ENCODE results near the gene PBX3.

DNA sequence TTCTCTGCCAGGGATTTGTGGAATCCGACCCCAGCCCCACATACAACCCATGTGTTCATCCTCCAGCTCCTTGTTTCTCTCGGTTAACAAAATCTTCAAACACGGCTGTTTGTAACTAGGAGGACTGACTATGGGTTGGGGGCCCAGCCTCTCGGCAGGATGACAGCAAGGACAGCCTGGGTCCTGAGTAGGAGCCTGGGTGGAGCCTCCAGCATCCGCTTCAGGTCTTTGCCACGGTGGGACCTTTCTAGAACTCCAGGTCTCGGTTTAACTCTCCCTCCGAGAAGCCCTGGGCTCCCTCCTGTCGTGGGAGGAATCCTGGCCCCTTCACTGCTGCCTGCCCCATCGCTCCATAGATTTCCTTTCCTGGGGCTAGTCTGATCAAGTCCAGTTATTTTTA, 248.5 kb downstream of the PBX3 start:
- TF ChIP-seq, protein P1, sequence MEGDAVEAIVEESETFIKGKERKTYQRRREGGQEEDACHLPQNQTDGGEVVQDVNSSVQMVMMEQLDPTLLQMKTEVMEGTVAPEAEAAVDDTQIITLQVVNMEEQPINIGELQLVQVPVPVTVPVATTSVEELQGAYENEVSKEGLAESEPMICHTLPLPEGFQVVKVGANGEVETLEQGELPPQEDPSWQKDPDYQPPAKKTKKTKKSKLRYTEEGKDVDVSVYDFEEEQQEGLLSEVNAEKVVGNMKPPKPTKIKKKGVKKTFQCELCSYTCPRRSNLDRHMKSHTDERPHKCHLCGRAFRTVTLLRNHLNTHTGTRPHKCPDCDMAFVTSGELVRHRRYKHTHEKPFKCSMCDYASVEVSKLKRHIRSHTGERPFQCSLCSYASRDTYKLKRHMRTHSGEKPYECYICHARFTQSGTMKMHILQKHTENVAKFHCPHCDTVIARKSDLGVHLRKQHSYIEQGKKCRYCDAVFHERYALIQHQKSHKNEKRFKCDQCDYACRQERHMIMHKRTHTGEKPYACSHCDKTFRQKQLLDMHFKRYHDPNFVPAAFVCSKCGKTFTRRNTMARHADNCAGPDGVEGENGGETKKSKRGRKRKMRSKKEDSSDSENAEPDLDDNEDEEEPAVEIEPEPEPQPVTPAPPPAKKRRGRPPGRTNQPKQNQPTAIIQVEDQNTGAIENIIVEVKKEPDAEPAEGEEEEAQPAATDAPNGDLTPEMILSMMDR (IDR thresholded peaks at IDR 0.05), result no peak
- TF ChIP-seq POLR2A (IDR thresholded peaks at IDR 0.05) (no peak), EP300 (IDR thresholded peaks at IDR 0.05) (no peak)

All from ovary (tissue), 3 donors.